Measurements from ENCODE around the gene GOLPH3L. TPM values are rescaled to one million over a fixed set of nuclear protein-coding genes. Genes with fewer than 3 reads are reported as not detected.
"Not testable (repeated sequence)": the region's sequence is repeated elsewhere in the genome, so short reads cannot be mapped to it uniquely, and the experiment has no call there.

GOLPH3L gene
- total and polyA plus RNA-seq, 4 experiments from 2014 or later = 16.7 to 30.4 (median 27.7) TPM

GRCh38 chr1:150709031-150709430 lies 12.1 kb upstream of the GOLPH3L start:
- H3K4me1 ChIP-seq (ENCODE audit: insufficient read depth, low read length); H3K9me3 ChIP-seq (ENCODE audit: control insufficient read depth in 1 of 2, low read length in 2 of 2); intact Hi-C loops (cut with micrococcal nuclease); H3K4me1 Mint-ChIP-seq; H3K36me3 ChIP-seq (ENCODE audit: insufficient read depth, low read length); H3K9me3 Mint-ChIP-seq; H3K4me3 ChIP-seq (ENCODE audit: low read length in 2 of 2); POLR2A ChIA-PET (ENCODE audit: partially characterized antibody); DNase-seq; H3K27me3 Mint-ChIP-seq; H3K4me3 Mint-ChIP-seq; H3K36me3 Mint-ChIP-seq; H3K27me3 ChIP-seq (ENCODE audit: insufficient read depth, low read length); H3K27ac ChIP-seq (ENCODE audit: low read depth, low read length); CTCF ChIA-PET (ENCODE audit: partially characterized antibody); H3K27ac Mint-ChIP-seq: not testable (repeated sequence)

- Mint-ChIP-seq H3K27ac (no peak overlapping the region), H3K9me3 (no peaks in the 10 kb centered on the region), H3K36me3 (no peaks in the 10 kb centered on the region), H3K4me3 (no peak overlapping the region), H3K27me3 (no peaks in the 10 kb centered on the region), H3K4me1 (no peaks in the 10 kb centered on the region)
- intact Hi-C loops (cut with micrococcal nuclease) = no loop called here
- Histone ChIP-seq H3K4me1 (ENCODE audit: insufficient read depth, low read length) (no peaks in the 10 kb centered on the region), H3K9me3 (ENCODE audit: control insufficient read depth in 1 of 2, low read length in 2 of 2) (no peaks in the 10 kb centered on the region), H3K4me3 (ENCODE audit: low read length in 2 of 2) (no peak overlapping the region), H3K27me3 (ENCODE audit: insufficient read depth, low read length) (no peaks in the 10 kb centered on the region), H3K27ac (ENCODE audit: low read depth, low read length) (no peak overlapping the region), H3K36me3 (ENCODE audit: insufficient read depth, low read length) (no peaks in the 10 kb centered on the region)
- ChIA-PET POLR2A (ENCODE audit: partially characterized antibody) (no interaction called here), CTCF (ENCODE audit: partially characterized antibody) (interaction anchor here (0.6 kb wide), 1 partner anchor 22 kb away, joined by 3 read pairs; no protein-coding TSS in a partner anchor)
- DNase-seq = no peak
Measured at GRCh38 chr1:150708595-150708994, 11.6 kb upstream of the GOLPH3L start.

DNA sequence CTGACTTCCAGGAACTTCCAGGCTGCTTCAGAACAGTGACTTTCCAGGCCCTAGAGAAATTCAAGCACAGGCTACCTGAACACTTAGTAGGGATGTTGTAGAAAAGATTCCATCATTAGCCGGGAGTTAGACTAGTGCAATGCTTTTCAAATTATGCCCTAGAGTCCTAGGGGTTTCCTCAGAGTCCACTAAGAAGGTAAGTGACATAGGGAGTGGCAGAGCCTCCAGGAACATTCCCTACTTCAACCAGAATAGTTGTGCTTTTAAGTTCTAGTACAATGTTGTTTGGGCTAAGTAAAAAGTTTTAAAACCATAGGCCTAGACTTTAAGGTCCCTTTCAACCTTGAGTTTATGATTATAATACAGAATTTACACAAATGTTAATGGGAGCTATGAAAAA lies 9.1 kb upstream of the GOLPH3L start:
- Histone ChIP-seq H3K9me3 (ENCODE audit: control insufficient read depth in 1 of 2, low read length in 2 of 2) (no peaks in the 10 kb centered on the region), H3K27ac (ENCODE audit: low read depth, low read length) (no peak overlapping the region), H3K27me3 (ENCODE audit: insufficient read depth, low read length) (no peaks in the 10 kb centered on the region), H3K4me3 (ENCODE audit: low read length in 2 of 2) (no peak overlapping the region), H3K4me1 (ENCODE audit: insufficient read depth, low read length) (no peaks in the 10 kb centered on the region), H3K36me3 (ENCODE audit: insufficient read depth, low read length) (no peaks in the 10 kb centered on the region)
- POLR2A ChIA-PET (ENCODE audit: partially characterized antibody) = no interaction called here
- Mint-ChIP-seq H3K9me3 (no peaks in the 10 kb centered on the region), H3K36me3 (no peaks in the 10 kb centered on the region), H3K27ac (no peak overlapping the region), H3K4me1 (no peaks in the 10 kb centered on the region), H3K27me3 (peaks cover 1 to 2% of the 10 kb centered on the region in 2 donors), H3K4me3 (no peak overlapping the region)
- CTCF ChIA-PET (ENCODE audit: partially characterized antibody) = interaction anchor here (0.6 kb wide), 1 partner anchor 275 kb away, joined by 3 read pairs; no protein-coding TSS in a partner anchor
- DNase-seq = no peak
- intact Hi-C loops (cut with micrococcal nuclease) = no loop called here

- Mint-ChIP-seq H3K27me3 (peaks cover 2 to 5% of the 10 kb centered on the region in 2 donors), H3K27ac (no peak overlapping the region), H3K4me1 (peaks cover 0 to 1% (median 0%) of the 10 kb centered on the region in 4 donors), H3K4me3 (no peak overlapping the region), H3K36me3 (no peaks in the 10 kb centered on the region), H3K9me3 (no peaks in the 10 kb centered on the region)
- ChIA-PET CTCF (ENCODE audit: partially characterized antibody) (no interaction called here), POLR2A (ENCODE audit: partially characterized antibody) (no interaction called here)
- no peak overlapping the region for H3K27ac ChIP-seq (ENCODE audit: low read depth, low read length)
- no peaks in the 10 kb centered on the region for H3K36me3 ChIP-seq (ENCODE audit: insufficient read depth, low read length)
- no peaks in the 10 kb centered on the region for H3K27me3 ChIP-seq (ENCODE audit: insufficient read depth, low read length)
- H3K4me1 ChIP-seq (ENCODE audit: insufficient read depth, low read length) = peaks cover 4% of the 10 kb centered on the region
- no peaks in the 10 kb centered on the region for H3K9me3 ChIP-seq (ENCODE audit: control insufficient read depth in 1 of 2, low read length in 2 of 2)
- no peak for DNase-seq
- intact Hi-C loops (cut with micrococcal nuclease) = no loop called here
- H3K4me3 ChIP-seq (ENCODE audit: low read length in 2 of 2) = no peak overlapping the region
Measured at GRCh38 chr1:150703427-150703826, 6.5 kb upstream of the GOLPH3L start.

DNA sequence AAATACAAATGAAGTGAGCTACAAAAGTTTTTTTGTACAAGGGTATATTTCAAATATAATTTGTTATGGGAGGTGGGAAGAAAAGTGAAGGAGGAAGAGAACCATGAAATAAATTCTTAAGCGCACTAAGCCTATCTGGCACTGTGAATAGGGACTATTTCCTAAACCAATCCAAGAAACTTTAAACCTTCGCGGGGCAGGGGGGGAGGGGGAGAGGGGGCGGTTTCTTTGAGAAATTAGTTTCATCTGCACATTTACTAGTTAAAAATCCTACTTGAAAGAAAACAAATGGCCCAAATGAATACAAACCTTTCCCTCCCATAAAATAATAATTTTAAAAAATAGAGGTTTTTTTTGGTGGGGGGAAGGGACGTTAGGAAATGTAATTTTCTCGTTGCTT lies 364 bp downstream of the GOLPH3L start:
- no peaks in the 10 kb centered on the region for H3K9me3 ChIP-seq (ENCODE audit: control insufficient read depth in 1 of 2, low read length in 2 of 2)
- Mint-ChIP-seq H3K36me3 (peaks cover 16 to 28% of the 10 kb centered on the region in 2 donors), H3K27me3 (peaks cover 1 to 3% of the 10 kb centered on the region in 2 donors), H3K27ac (peak overlapping the region; percentile 88 to 100 (median 96)), H3K9me3 (no peaks in the 10 kb centered on the region), H3K4me3 (peak overlapping the region; percentile 94 to 100 (median 98)), H3K4me1 (peaks cover 17 to 40% (median 27%) of the 10 kb centered on the region in 4 donors)
- H3K27me3 ChIP-seq (ENCODE audit: insufficient read depth, low read length) = no peaks in the 10 kb centered on the region
- ChIA-PET POLR2A (ENCODE audit: partially characterized antibody) (interaction anchor here (0.7 to 2.5 kb wide), 23 partner anchors 10 to 809 kb away, joined by 3 to 26 read pairs (median 5); partner anchors contain the start of genes ARNT, CTSS, ENSA and FALEC), CTCF (ENCODE audit: partially characterized antibody) (interaction anchor here (0.9 to 2.6 kb wide), 5 partner anchors 10 to 226 kb away, joined by 3 to 18 read pairs (median 6); no protein-coding TSS in a partner anchor)
- peaks cover 11% of the 10 kb centered on the region for H3K36me3 ChIP-seq (ENCODE audit: insufficient read depth, low read length)
- peak overlapping the region; percentile 86 to 92 for H3K4me3 ChIP-seq (ENCODE audit: low read length in 2 of 2)
- H3K27ac ChIP-seq (ENCODE audit: low read depth, low read length) = peak overlapping the region; percentile 70
- peaks cover 27% of the 10 kb centered on the region for H3K4me1 ChIP-seq (ENCODE audit: insufficient read depth, low read length)
- intact Hi-C loops (cut with micrococcal nuclease) = loop anchor here (2.0 to 5.0 kb wide), 2 partner anchors 74 to 181 kb away; partner anchors contain the start of gene ARNT
- no peak for DNase-seq

DNA sequence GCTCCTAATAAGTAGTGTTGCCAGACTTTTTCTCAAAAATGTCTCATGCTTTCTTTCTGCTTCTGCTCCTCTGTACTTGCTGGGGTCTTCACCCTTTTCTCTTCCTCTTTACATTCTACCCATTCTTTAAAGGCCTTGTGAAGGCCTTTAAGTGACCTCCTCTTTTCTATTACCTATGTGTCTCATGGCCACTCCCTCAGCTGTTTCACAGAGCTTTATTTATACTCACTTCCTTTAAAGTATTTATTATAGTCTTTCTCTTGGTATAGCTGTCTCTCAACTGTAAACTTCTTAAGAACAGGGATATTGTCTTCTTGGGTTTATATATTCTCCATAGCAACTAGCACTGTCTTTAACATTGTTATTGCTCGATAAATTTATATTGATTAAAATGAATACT lies 792 bp downstream of the GOLPH3L start:
- Histone ChIP-seq H3K27me3 (ENCODE audit: insufficient read depth, low read length) (no peaks in the 10 kb centered on the region), H3K4me1 (ENCODE audit: insufficient read depth, low read length) (peaks cover 27% of the 10 kb centered on the region), H3K36me3 (ENCODE audit: insufficient read depth, low read length) (peaks cover 11% of the 10 kb centered on the region), H3K9me3 (ENCODE audit: control insufficient read depth in 1 of 2, low read length in 2 of 2) (no peaks in the 10 kb centered on the region), H3K4me3 (ENCODE audit: low read length in 2 of 2) (peak overlapping the region; percentile 19 to 48), H3K27ac (ENCODE audit: low read depth, low read length) (peak overlapping the region; percentile 18)
- peak overlapping the region; percentile 58 to 91 (median 72) for H3K27ac Mint-ChIP-seq
- peak overlapping the region; percentile 85 to 99 (median 96) for H3K4me3 Mint-ChIP-seq
- DNase-seq = no peak
- CTCF ChIA-PET (ENCODE audit: partially characterized antibody) = interaction anchor here (1.7 to 2.6 kb wide), 2 partner anchors 135 to 163 kb away, joined by 4 to 18 read pairs; no protein-coding TSS in a partner anchor
- H3K36me3 Mint-ChIP-seq = peaks cover 19 to 30% of the 10 kb centered on the region in 2 donors
- H3K9me3 Mint-ChIP-seq = no peaks in the 10 kb centered on the region
- intact Hi-C loops (cut with micrococcal nuclease) = loop anchor here (2.0 to 5.0 kb wide), 2 partner anchors 75 to 181 kb away; partner anchors contain the start of gene ARNT
- H3K27me3 Mint-ChIP-seq = peaks cover 1 to 3% of the 10 kb centered on the region in 2 donors
- POLR2A ChIA-PET (ENCODE audit: partially characterized antibody) = interaction anchor here (1.0 to 2.5 kb wide), 9 partner anchors 12 to 808 kb away, joined by 4 to 26 read pairs (median 5); partner anchors contain the start of genes CTSS, ENSA, FALEC and MCL1
- H3K4me1 Mint-ChIP-seq = peaks cover 19 to 40% (median 28%) of the 10 kb centered on the region in 4 donors

DNA sequence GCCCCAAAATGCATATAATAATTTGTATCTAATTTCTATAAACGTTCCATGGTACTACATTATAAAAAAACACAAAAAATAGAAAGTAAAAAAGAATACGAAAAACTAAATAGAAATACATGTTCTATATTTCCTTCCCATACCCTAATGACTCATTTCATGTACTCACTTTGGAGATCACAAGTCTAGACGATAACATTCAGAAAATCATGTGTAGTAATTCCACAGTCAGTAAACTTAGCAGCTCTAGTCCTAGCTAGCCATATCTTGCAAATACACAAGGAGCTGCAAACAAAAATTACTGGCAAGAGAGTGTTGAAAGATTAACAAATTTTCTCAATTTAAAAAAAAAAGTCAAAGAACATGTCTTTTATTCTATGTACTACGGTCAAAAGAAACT lies 1.4 kb downstream of the GOLPH3L start:
- ChIA-PET CTCF (ENCODE audit: partially characterized antibody) (interaction anchor here (2.6 kb wide), 1 partner anchor 134 kb away, joined by 18 read pairs; no protein-coding TSS in a partner anchor), POLR2A (ENCODE audit: partially characterized antibody) (interaction anchor here (1.0 to 2.5 kb wide), 4 partner anchors 67 to 135 kb away, joined by 5 to 26 read pairs (median 13); partner anchors contain the start of genes CTSS, ENSA and MCL1)
- no peak overlapping the region for H3K27ac ChIP-seq (ENCODE audit: low read depth, low read length)
- intact Hi-C loops (cut with micrococcal nuclease) = loop anchor here (5.0 kb wide), 1 partner anchor 182 kb away; the partner anchor contains the start of gene ARNT
- Mint-ChIP-seq H3K4me3 (peak overlapping the region; percentile 7 to 54 (median 30)), H3K27ac (peak overlapping the region in 4 of 7 donors; percentile 12 to 78 (median 35)), H3K4me1 (peaks cover 20 to 43% (median 30%) of the 10 kb centered on the region in 4 donors), H3K36me3 (peaks cover 21 to 33% of the 10 kb centered on the region in 2 donors), H3K9me3 (no peaks in the 10 kb centered on the region), H3K27me3 (peaks cover 1 to 3% of the 10 kb centered on the region in 2 donors)
- H3K27me3 ChIP-seq (ENCODE audit: insufficient read depth, low read length) = no peaks in the 10 kb centered on the region
- peaks cover 11% of the 10 kb centered on the region for H3K36me3 ChIP-seq (ENCODE audit: insufficient read depth, low read length)
- no peak for DNase-seq
- peaks cover 27% of the 10 kb centered on the region for H3K4me1 ChIP-seq (ENCODE audit: insufficient read depth, low read length)
- H3K9me3 ChIP-seq (ENCODE audit: control insufficient read depth in 1 of 2, low read length in 2 of 2) = no peaks in the 10 kb centered on the region
- H3K4me3 ChIP-seq (ENCODE audit: low read length in 2 of 2) = no peak overlapping the region

All from CD4-positive, alpha-beta memory T cell (primary cell).